GM12878 (cell line): ENCODE measurements around the gene MAVS. TPM values are rescaled to one million over a fixed set of nuclear protein-coding genes. Genes with fewer than 3 reads are reported as not detected.

Source experiments
- ATAC-seq: fragments of 200-7000 bp; cut with Tn5 transposase; 3 replicates; pipeline ENCODE4 v1.9.1; 2020; ENCODE audit warnings: mild to moderate bottlenecking, moderate library complexity
- BruUV-seq: library from RNA; stranded (reverse); fragments of 400-500 nt; replicated peaks from 2 replicates; lab custom pipeline; 2021; lab: Mats Ljungman, UMichigan
- CTCF ChIA-PET: fragments of 300-600 bp; sonication (Branson Sonifier 250); formaldehyde crosslinking; extraction: SDS; loops from one replicate; lab custom pipeline; 2021; ENCODE audit warnings: inconsistent platforms; lab: Yijun Ruan, JAX
- POLR2A ChIA-PET: fragments of 350-600 bp; formaldehyde crosslinking; extraction: SDS; loops from one replicate; lab custom pipeline; 2021; ENCODE audit warnings: inconsistent platforms; lab: Charles Lee
- RAD21 ChIA-PET: fragments of 300-600 bp; sonication (Branson Sonifier 250); formaldehyde crosslinking; loops from one replicate; lab custom pipeline; 2023; ENCODE audit warnings: antibody characterized with exemption; ENCODE audit not compliant: unreplicated experiment; lab: Charles Lee
- SMC1A ChIA-PET: fragments of 300-600 bp; sonication (Branson Sonifier 250); formaldehyde crosslinking; loops from one replicate; lab custom pipeline; 2023; ENCODE audit not compliant: unreplicated experiment, uncharacterized antibody; lab: Charles Lee
- DNase-seq: peaks from one replicate; pipeline ENCODE4 v3.0.0-alpha.2; 2011; ENCODE audit warnings: low read depth, low spot score
- FAIRE-seq: peaks from 3 replicates; lab custom pipeline; 2011; peaks lifted over from hg19 to GRCh38; lab: Jason Lieb, UNC
- H2AFZ ChIP-seq: 2 replicates; pipeline ENCODE4 v1.6.0; 2011; ENCODE audit warnings: low read depth, low read length, control low read depth; ENCODE audit not compliant: control insufficient read depth
- H3K27ac ChIP-seq: 2 replicates; pipeline ENCODE4 v1.5.1; 2011; ENCODE audit warnings: control low read depth; ENCODE audit not compliant: control insufficient read depth, insufficient read depth
- H3K27me3 ChIP-seq, 2 experiments: replicated peaks in 1 of 2; 2 replicates each; pipeline versions ENCODE4 v1.6.0 to v1.6.1; 2011; ENCODE audit warnings: low read length in 1 of 2; ENCODE audit not compliant: control insufficient read depth in 2 of 2, insufficient read depth in 2 of 2
- H3K36me3 ChIP-seq, 2 experiments: 2 replicates each; pipeline ENCODE4 v1.5.1; 2011; ENCODE audit warnings: low read length in 1 of 2; ENCODE audit not compliant: control insufficient read depth in 2 of 2, insufficient read depth in 2 of 2
- H3K4me1 ChIP-seq: 2 replicates; pipeline ENCODE4 v1.6.1; 2011; ENCODE audit warnings: mild to moderate bottlenecking, low read length, moderate library complexity, mixed read lengths; ENCODE audit not compliant: control insufficient read depth, insufficient read depth
- H3K4me2 ChIP-seq: 2 replicates; pipeline ENCODE4 v1.6.0; 2011; ENCODE audit warnings: control low read depth; ENCODE audit not compliant: control insufficient read depth, insufficient read depth
- H3K4me3 ChIP-seq: fragments of 200-600 bp; sonication (generic); 2 replicates; pipeline ENCODE4 v1.5.1; 2016
- H3K79me2 ChIP-seq: 2 replicates; pipeline ENCODE4 v1.6.0; 2011; ENCODE audit warnings: low read length; ENCODE audit not compliant: control insufficient read depth, insufficient read depth
- H3K9ac ChIP-seq: 2 replicates; pipeline ENCODE4 v1.8.0; 2011; ENCODE audit warnings: low read length, control low read depth, mixed read lengths; ENCODE audit not compliant: control insufficient read depth, insufficient read depth
- H3K9me3 ChIP-seq: replicated peaks from 3 replicates; pipeline ENCODE4 v1.5.1; 2011; ENCODE audit warnings: mild to moderate bottlenecking, low read length; ENCODE audit not compliant: control insufficient read depth, insufficient read depth
- H4K20me1 ChIP-seq: 2 replicates; pipeline ENCODE4 v1.6.0; 2011; ENCODE audit not compliant: control insufficient read depth, insufficient read depth
- MEF2B ChIP-seq: fragments of 450-650 bp; IDR thresholded peaks from 2 replicates; pipeline ENCODE4 v1.6.1; 2018; ENCODE audit warnings: mild to moderate bottlenecking, moderate library complexity; ENCODE audit not compliant: partially characterized antibody, poor library complexity, severe bottlenecking
- NR2F1 ChIP-seq: fragments of 450-650 bp; conservative IDR thresholded peaks from 2 replicates; pipeline ENCODE4 v1.6.1; 2017; ENCODE audit warnings: mild to moderate bottlenecking
- PAX5 ChIP-seq: IDR thresholded peaks from 2 replicates; pipeline ENCODE4 v1.6.1; 2011; ENCODE audit warnings: low read depth, low read length, borderline replicate concordance
- POLR2A ChIP-seq: IDR thresholded peaks from 2 replicates; pipeline ENCODE4 v1.6.1; 2011; ENCODE audit warnings: low read depth, mild to moderate bottlenecking, low read length
- POLR2AphosphoS5 ChIP-seq: IDR thresholded peaks from 2 replicates; pipeline ENCODE4 v1.6.1; 2011; ENCODE audit warnings: mild to moderate bottlenecking, low read length, inconsistent platforms
- RELA ChIP-seq: fragments of 450-650 bp; IDR thresholded peaks from 2 replicates; pipeline ENCODE4 v1.8.0; 2014; ENCODE audit warnings: borderline replicate concordance; ENCODE audit not compliant: partially characterized antibody
- SMAD5 ChIP-seq: IDR thresholded peaks from 2 replicates; pipeline ENCODE4 v1.6.1; 2016; ENCODE audit warnings: antibody characterized with exemption, low read depth
- TBL1XR1 ChIP-seq: IDR thresholded peaks from 2 replicates; pipeline ENCODE4 v1.6.1; 2012; ENCODE audit warnings: low read depth, low read length, improper control_type of control experiment
- ZBED1 ChIP-seq: IDR thresholded peaks from 2 replicates; pipeline ENCODE4 v1.6.1; 2016; ENCODE audit warnings: borderline replicate concordance
- ZNF384 ChIP-seq: IDR thresholded peaks from 2 replicates; pipeline ENCODE4 v1.6.1; 2012; ENCODE audit warnings: low read depth, mild to moderate bottlenecking, low read length, improper control_type of control experiment, borderline replicate concordance
- WGBS: methylation state at CpG from one replicate; pipeline ENCODE4 v1.1.6; 2016; ENCODE audit warnings: low lambda C conversion rate; ENCODE audit not compliant: insufficient replicate concordance, insufficient coverage; ENCODE audit errors: missing lambda C conversion rate; 5-methylcytosine and 5-hydroxymethylcytosine counted together
- in situ Hi-C: fragments of 300-500 bp; cut with MboI; formaldehyde crosslinking; loops from 9 replicates; pipeline ENCODE4 v1.14.3; 2018; ENCODE audit warnings: mixed read lengths
- intact Hi-C: fragments of 100-400 bp; cut with micrococcal nuclease; formaldehyde crosslinking; loops from one replicate; pipeline ENCODE4 v1.14.2; 2022; ENCODE audit not compliant: unreplicated experiment
- polyA plus RNA-seq, 11 experiments: library from polyadenylated mRNA; depleted of rRNA in 4 of 11; unstranded in 6 of 11; stranded (reverse) in 5 of 11; fragments of >200 nt; fragmentation: Nextera tagmentation in 4 of 11; fragmentation: Illumina TruSeq in 1 of 11; extraction: Ambion mirVana in 4 of 11; extraction: Trizol in 1 of 11; gene quantifications; 1 replicate in 1 of 11; 2 replicates in 10 of 11; pipeline versions ENCODE4 v1.2.1 to v1.2.3, GENCODE V29; 2011 to 2016; ENCODE audit warnings: inconsistent platforms in 2 of 11, missing spikeins in 2 of 11, low read depth in 1 of 11
- total RNA-seq, 4 experiments: library from RNA; depleted of rRNA in 3 of 4; stranded (reverse); fragments of >200 nt in 3 of 4; fragmentation: Illumina TruSeq in 1 of 4; extraction: Trizol in 1 of 4; gene quantifications; 2 replicates each; pipeline versions ENCODE4 v1.2.1 to v1.2.3, GENCODE V29; 2013 to 2021

The MAVS gene
- total and polyA plus RNA-seq, 10 of the 15 experiments (the other 5 are each of a cell fraction or from before 2014, with no cell fraction given) = 1.6 to 25.2 (median 12.6) TPM

GRCh38 chr20:3922223-3922982 is 75.8 kb downstream of the MAVS start:
- FAIRE-seq (no peak), ATAC-seq (no peak), DNase-seq (no peak)
- in situ Hi-C loops (no loop called here), intact Hi-C loops (no loop called here)
- Histone ChIP-seq H2AFZ (no peak overlapping the region), H3K27me3 (no peaks in the 10 kb centered on the region), H3K9ac (no peak overlapping the region), H3K9me3 (no peaks in the 10 kb centered on the region), H4K20me1 (peaks cover 3% of the 10 kb centered on the region; the same call in 1 of the 2 replicates), H3K4me1 (no peaks in the 10 kb centered on the region), H3K79me2 (peaks cover 8% of the 10 kb centered on the region), H3K4me3 (no peak overlapping the region), H3K36me3 (peaks cover 31 to 42% of the 10 kb centered on the region in 2 experiments)
- RAD21 ChIA-PET = interaction anchor here (0.9 to 1.4 kb wide), 3 partner anchors 16 to 163 kb away, joined by 3 to 4 read pairs (median 4); no protein-coding TSS in a partner anchor
- CTCF ChIA-PET = no interaction called here
- WGBS = 46% methylated on average over 13 of the region's 13 CpGs
- POLR2A ChIA-PET = interaction anchor here (0.8 kb wide), 1 partner anchor 17 kb away, joined by 9 read pairs; no protein-coding TSS in a partner anchor
- BruUV-seq = no TSS peak
- SMC1A ChIA-PET = interaction anchor here (0.8 to 0.9 kb wide), 2 partner anchors 13 to 36 kb away, joined by 3 read pairs; no protein-coding TSS in a partner anchor
- peak; percentile 67 for TF ChIP-seq MEF2B
- TF ChIP-seq PAX5 = no peak
- TF ChIP-seq POLR2AphosphoS5 = peak; percentile 51; the same call in 1 of the 2 replicates
- 0 out of 2 replicates have a peak, but pooled peaks have one; percentile 47 for TF ChIP-seq POLR2A
- TF ChIP-seq, all 136 proteins: peak for 3
- Histone ChIP-seq H3K4me2 (no peak overlapping the region), H3K27ac (no peak overlapping the region)

GRCh38 chr20:3922983-3923339 is 76.3 kb downstream of the MAVS start:
- Histone ChIP-seq H3K27ac (no peak overlapping the region), H3K4me1 (no peaks in the 10 kb centered on the region), H3K4me3 (no peak overlapping the region), H3K4me2 (no peak overlapping the region), H3K9ac (no peak overlapping the region), H4K20me1 (peaks cover 3% of the 10 kb centered on the region; the same call in 1 of the 2 replicates), H2AFZ (no peak overlapping the region), H3K9me3 (no peaks in the 10 kb centered on the region), H3K27me3 (no peaks in the 10 kb centered on the region), H3K79me2 (peaks cover 8% of the 10 kb centered on the region), H3K36me3 (peaks cover 31 to 39% of the 10 kb centered on the region in 2 experiments)
- WGBS = 73% methylated on average over 4 of the region's 4 CpGs
- no TSS peak for BruUV-seq
- RAD21 ChIA-PET = interaction anchor here (0.9 to 1.1 kb wide), 2 partner anchors 35 to 163 kb away, joined by 4 read pairs; no protein-coding TSS in a partner anchor
- DNase-seq (no peak), ATAC-seq (no peak), FAIRE-seq (no peak)
- no peak for TF ChIP-seq RELA
- TF ChIP-seq TBL1XR1 = no peak
- TF ChIP-seq ZNF384 = no peak
- no peak for TF ChIP-seq SMAD5
- TF ChIP-seq NR2F1 = no peak
- TF ChIP-seq PAX5 = no peak
- TF ChIP-seq ZBED1 = no peak
- intact Hi-C loops = no loop called here
- CTCF ChIA-PET = no interaction called here
- POLR2A ChIA-PET = interaction anchor here (0.6 to 0.8 kb wide), 2 partner anchors 11 to 18 kb away, joined by 3 to 9 read pairs; no protein-coding TSS in a partner anchor
- in situ Hi-C loops = no loop called here
- SMC1A ChIA-PET = interaction anchor here (0.8 to 0.9 kb wide), 2 partner anchors 12 to 37 kb away, joined by 3 read pairs; no protein-coding TSS in a partner anchor
